ENCODE results near the gene IPCEF1. TPM values are rescaled to one million over a fixed set of nuclear protein-coding genes. Genes with fewer than 3 reads are reported as not detected.

IPCEF1 gene, protein sequence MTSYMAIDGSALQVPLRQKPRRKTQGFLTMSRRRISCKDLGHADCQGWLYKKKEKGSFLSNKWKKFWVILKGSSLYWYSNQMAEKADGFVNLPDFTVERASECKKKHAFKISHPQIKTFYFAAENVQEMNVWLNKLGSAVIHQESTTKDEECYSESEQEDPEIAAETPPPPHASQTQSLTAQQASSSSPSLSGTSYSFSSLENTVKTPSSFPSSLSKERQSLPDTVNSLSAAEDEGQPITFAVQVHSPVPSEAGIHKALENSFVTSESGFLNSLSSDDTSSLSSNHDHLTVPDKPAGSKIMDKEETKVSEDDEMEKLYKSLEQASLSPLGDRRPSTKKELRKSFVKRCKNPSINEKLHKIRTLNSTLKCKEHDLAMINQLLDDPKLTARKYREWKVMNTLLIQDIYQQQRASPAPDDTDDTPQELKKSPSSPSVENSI
- total RNA-seq (2014; rRNA removed; shearing (Covaris generic)): 0.44 TPM in 1 of 2 replicates, not detected in the other

DNA sequence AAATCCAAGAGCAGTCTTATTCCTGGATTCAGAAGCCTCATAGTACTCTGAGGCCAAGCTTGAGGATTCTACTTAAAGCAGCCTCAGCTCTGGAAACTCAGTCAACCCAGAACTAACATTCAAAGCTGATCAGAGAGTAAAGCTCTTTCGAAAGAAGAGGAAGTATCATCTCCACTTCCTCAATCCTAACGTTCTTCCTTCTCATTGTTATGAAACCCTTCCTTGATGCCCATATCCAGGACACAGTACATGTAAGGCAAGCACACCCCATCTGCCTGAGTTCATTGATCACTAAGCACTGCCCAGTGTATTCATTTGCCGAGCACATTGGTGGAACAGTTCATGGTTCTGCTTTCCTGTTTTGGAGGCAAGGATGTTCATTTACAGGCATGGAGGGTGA is at the start of gene IPCEF1:
IPCEF1 (minus strand) TSS at position 114 of the 400 bp plus-strand sequence. CDS start 90,856 bp downstream, outside the sequence.
- no peak for DNase-seq (ENCODE audit: low spot score)

DNA sequence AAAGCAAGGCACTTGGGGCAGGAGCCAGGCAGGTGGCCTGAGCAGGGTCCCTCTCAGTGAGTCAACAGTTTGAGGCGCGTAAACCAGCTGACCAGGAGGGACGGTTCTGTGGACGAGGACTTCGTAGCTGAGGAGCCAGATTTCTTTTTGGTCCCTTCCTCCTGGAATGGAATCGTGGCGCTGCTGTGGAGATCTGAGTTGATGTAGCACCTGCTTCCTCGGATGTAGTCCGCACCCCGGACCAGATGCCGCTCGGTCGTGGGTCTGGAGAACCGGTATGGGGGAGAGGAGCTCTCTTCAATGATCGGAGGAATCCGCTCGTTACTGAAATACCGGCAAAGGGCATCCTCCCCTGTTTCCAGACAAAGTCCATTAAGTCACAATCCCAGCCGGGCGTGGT is 49.7 kb upstream of the IPCEF1 start:
- DNase-seq (ENCODE audit: low spot score): no peak

DNA sequence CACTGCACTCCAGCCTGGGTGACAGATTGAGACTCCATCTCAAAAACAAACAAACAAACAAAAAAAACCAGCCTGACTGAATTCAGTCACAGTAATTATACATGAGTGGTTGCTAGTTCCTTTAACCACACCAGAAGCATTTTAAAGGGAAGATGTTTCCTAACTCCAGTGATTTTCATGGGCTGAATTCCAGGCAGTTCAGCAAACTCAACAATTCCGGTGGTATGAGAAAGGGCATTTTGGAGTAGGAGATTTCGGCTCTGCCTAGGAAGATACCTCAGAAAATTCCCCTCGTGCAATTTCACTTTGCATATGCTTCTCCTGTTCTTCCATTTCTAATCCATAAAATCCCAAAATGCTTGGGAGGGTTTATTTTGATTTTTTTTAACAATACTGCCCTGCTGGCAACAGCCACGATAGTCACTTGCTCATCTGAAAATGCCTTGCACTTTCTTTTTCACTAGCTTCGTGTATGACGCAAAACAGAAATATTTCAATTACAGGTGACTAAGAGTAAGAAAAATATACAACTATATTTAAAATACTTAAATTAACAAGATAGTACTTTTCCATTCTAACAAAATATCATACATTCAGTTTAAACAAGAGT is 48.3 kb upstream of the IPCEF1 start:
- DNase-seq (ENCODE audit: low spot score): no peak

DNA sequence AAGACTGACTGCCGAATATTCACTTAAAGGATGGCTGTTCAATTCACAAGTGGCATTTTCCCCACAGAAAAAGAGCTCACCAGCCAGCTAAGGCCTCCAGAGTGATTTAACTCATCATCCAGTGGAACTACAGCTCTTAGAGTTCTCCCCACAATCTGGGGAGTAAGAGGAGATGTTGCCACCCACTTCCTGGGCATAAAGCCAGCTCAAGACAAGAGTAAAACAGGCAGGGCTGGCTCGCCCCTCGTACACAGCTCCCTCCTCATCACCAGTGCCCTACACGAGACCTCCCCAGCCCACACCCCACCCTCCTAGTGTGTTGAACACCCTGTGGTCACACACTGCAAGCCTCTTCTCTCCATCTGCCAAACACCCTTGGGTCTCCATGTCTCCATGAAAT is 47.2 kb upstream of the IPCEF1 start:
- peak; percentile 11 for DNase-seq (ENCODE audit: low spot score)

DNA sequence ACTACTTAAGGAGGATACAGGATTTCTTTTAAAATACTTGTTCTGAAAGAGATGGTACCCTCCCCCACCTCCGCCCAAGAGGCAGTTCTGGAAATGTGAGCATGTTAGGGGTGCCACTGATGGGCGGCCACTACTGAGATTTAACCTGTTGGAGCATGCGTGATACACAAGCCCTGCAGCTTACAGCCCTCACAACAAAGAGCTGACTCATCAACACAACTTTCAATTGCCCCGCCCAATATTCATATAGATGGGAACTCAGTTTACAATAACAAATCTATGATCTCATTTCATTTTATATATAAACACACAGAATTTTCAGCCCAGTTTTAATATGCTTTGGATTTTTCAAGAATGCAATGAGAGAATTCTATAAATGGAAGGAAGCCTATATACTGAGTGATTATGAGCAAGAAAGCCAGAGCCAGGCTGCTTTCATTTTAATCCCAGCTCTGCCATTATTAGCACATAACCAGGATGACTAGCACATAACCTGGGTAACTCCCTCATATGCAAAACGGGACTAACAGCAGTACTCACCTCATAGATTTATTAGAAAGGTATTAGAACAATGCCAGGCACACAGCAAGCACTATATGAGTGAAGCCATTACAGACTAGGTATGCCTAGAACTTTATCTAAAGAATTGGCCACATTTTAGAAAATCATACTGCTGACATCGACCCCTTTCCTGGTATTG is 45.6 kb upstream of the IPCEF1 start:
- DNase-seq (ENCODE audit: low spot score): no peak

DNA sequence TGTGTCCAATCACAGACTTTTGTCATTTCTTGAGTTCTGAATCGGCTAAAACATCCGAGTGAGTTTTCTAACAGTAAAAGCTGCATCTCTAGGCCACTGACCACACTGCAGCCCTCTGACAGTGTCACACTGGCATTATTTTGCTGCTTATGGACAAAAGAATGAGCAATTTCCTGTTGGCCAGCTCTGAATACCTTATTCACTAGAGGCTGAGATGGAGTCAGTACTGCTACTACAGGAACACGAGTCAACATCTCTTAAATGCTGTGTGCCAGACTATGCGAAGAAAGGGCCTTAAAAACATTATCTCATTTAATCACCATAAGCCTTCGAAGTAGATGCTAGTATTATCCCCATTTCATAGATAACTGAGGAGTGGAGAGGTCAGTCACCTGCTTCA is 42.5 kb upstream of the IPCEF1 start:
- DNase-seq (ENCODE audit: low spot score): no peak

DNA sequence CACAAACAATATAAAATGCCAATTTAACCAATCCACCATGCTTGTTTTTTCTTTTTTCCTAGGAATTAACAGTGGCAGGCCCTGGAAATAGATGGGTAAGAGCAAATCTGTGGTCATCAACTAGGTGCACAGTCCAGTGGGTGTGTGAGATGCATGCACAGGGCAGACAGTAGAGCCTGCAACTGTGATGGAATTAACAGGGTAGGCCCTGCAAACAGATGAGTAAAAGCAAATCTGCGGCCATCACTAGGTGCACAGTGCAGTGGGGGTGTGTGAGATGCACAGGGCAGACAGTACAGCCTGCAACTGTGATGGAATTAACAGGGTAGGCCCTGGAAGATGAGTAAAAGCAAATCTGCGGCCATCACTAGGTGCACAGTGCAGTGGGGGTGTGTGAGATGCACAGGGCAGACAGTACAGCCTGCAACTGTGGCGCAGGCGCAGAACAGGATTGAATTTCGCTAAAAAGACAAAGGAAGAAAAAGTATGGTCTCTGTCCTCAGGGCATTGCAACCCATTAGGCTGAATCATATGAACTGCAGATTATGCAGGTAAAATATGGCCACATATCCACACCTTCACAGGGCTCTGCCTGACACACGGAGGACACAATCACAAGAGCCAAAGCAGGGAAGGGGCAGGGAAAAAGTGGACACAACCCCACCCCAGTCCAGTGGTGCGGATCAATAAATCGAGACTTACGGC is 41.0 kb upstream of the IPCEF1 start:
- DNase-seq (ENCODE audit: low spot score): no peak

DNA sequence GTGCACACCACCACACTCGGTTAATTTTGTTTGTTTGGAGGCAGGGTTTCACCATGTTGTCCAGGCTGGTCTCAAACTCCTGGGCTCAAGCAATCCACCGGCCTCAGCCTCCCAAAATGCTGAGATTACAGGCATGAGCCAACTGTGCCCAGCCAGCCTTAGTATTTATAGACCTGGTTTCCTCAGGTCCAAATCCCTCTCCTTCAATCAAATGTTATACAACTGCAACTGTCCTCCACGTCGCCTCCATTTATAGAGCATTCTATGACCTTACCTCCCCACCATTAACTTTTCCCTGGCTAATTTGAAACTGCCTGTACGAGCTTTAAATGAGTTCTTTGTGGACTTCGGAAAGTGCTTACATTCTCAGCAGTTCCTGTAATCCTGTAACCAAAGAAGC is 39.3 kb upstream of the IPCEF1 start:
- DNase-seq (ENCODE audit: low spot score): no peak

DNA sequence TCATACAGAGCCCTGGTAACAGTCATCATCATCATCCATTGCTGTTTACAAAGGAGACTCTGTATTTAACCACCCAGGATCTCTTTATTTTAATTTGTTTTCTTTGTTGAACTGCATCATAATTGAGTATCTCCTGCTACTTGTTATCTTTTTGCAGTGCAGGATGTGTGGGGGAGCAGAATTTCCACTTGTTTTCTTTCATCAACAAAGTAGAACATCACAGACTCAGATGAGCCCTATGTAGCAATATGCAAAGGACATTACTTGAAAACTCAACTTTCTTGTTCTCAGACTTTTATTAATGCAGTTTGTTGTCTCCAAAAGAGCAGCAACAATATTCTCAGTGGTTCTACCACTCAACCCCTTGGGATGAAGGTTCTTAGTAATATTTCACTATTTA is 38.7 kb upstream of the IPCEF1 start:
- DNase-seq (ENCODE audit: low spot score): no peak

DNA sequence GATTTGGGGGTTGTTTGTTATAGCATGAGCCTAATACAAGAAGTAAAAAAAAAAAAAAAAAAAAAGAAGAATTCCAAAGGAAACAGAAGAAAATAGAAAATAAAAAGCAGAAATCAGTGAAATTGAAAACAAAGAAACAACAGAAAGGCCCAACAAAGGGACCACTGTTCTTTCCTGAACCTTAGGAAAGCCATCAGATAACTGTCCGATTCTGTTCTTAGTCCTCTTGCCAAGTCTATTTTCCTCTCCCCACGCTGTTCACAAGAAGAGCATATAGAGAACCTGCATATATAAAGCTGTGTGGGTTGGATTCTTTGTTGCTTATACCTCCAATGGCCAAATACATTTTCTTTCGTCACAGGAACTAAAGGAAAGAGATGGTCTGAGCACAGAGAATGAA is 38.0 kb upstream of the IPCEF1 start:
- DNase-seq (ENCODE audit: low spot score): no peak

DNA sequence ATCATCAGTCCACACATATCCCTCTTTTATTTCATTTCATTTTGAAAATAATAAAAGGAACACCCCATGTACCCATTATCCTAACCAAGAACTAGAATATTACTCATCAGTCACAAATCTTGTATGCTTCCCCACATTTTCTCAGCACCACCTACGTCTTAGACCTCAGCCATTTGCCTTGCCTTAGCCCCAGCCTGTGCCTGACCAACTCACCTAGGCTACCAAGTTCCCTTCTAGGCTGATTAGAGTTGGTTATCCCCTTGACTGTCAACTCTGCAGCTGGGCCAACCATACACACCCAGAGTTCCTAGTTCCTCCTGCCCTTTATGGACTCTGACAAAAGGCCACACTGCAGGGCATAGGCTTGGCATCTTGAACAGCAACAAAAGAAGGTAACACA is 33.4 kb upstream of the IPCEF1 start:
- no peak for DNase-seq (ENCODE audit: low spot score)

DNA sequence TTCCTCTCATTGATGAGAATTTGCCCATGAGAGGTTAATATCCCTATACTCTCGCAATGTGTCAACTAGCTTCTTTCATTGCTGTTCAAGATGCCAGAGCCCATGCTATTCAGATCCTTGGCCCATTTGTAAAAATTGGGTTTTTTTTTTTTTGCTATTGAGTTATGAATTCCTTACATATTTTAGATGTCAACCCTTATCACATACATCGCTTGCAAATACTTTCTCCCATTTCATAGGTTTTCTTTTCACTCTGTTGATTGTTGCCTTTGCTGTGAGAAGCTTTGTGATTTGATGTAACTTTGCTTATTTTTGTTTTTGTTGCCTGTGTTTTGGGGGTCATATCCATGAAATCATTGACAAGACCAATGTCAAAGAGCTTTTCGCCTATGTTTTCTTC is 32.2 kb upstream of the IPCEF1 start:
- DNase-seq (ENCODE audit: low spot score): no peak

DNA sequence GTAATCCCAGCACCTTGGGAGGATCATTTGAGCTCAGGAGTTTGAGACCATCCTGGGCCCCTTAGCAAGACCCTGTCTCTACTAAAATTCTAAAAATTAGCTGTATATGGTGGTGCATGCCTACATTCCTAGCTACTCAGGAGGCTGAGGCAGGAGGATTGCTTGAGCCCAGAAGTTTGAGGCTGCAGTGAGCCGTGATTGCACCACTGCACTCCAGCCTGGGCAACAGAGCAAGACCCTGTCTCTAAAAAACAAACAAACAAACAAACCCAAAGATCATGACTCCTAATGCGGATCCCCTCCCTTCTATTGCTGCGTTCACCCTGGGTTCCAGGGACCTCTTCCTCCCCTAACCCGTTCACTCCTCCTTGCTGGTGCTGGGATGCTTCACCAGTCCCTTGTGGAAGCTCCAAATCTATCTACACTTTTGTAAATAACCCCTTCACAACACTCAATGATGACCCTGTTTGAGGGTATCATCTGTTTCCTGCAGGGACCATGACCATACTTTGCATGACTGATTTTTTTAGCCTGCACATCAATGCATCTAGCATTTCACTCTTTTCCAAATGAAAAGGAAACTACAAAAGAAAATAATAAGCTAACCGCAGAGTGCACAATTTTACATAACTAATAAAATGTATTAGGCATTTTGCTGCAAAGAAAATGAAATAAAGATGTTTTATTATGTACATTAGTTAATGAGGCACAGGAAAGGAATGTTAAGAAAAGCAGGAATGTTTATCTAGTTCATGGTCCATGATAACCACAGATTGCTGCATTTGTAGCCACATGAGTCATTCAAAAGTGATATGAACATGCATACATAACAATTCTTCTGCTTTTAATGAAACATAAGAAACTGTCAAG is 30.5 kb upstream of the IPCEF1 start:
- DNase-seq (ENCODE audit: low spot score): peak; percentile 38

DNA sequence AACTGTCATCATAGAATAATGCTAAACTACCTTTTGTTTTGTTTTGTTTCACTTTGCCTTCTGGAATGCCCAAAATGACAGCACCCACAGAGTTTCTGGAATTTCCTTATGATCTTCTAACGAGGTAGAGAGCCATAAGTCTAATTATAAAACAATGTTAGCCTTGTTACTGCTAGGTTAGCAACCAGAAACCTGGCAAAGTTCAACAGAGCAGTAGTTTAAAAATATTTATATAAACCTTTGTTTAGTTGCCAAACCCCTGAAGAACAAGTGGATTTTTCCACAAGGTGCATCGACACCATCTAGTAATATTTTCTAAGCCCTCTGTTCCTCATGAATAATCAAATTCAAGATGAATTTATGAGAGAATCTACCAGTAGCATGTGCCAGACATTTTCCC is 27.6 kb upstream of the IPCEF1 start:
- DNase-seq (ENCODE audit: low spot score): no peak

DNA sequence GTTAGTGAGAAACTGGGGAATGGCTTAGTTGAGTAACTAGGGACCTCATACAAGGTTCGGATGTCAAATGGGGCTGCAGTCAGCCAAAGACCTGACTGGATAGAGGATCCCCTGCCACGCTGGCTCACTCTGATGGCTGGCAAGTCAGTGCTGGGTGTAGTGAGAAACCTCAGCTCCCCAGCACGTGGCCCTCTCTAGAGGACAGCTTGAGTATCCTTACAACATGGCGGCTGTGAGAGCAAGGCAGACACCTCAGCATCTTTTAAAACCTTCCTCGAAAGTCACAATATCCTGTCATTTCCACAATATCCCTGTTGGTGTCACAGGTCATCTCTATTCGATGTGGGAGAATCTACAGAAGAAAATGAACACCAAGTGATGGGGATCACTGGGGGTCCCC is 26.7 kb upstream of the IPCEF1 start:
- no peak for DNase-seq (ENCODE audit: low spot score)

DNA sequence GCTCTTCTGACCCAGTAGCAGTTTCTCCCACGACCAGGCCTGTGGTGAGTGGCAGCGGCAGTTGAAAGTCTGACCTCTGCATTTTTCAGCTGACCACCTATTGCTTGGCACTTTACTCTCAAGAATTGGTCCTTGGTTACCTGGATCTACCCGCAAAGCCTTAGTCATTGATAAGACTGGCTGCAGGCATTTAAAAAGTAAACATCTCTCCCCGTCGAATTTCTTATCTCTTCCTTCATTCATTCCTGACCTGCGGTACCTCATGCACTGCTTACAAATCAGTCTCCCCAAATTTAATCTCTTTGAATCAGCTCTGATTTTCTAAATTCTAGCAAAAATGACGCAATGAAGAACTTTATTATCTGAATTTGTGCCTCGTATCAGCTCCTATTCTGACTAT is 26.1 kb upstream of the IPCEF1 start:
- peak; percentile 10 for DNase-seq (ENCODE audit: low spot score)

DNA sequence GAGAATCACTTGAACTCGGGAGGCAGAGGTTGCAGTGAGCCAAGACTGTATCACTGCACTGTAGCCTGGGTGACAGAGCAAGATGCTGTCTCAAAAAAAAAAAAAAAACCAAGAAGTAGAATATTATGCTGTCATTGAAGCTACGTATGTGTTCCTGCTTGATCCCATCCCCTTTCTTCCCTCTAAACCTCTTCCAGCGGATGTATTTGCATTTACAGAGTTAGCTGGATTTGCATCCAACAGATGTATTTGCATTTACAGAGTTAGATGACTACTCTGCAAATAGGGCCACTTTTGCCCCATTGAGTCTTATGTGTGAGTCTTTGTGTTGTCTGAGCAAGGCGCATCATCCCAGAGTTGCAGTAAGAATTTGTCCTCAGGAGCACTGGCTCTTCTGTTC is 24.9 kb upstream of the IPCEF1 start:
- no peak for DNase-seq (ENCODE audit: low spot score)

DNA sequence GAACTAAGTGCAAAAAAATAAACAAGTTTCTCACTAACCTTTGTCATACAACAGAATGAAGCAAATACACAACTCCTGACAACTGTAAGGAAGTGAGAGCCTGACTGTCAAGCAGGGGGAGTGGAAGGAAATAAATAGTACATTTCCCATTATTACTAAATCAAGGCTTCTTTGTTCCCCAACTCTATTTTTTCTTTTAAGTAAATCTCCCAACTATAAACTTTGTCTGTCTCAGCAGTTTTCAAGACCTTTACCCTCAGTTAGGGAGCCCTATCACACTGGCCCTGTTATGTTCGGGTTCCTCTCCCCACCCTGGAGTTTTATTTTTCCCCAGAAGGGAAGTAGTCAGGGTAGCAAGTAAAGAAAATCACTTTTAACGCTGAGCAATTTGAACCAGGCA is 24.1 kb upstream of the IPCEF1 start:
- DNase-seq (ENCODE audit: low spot score): no peak

DNA sequence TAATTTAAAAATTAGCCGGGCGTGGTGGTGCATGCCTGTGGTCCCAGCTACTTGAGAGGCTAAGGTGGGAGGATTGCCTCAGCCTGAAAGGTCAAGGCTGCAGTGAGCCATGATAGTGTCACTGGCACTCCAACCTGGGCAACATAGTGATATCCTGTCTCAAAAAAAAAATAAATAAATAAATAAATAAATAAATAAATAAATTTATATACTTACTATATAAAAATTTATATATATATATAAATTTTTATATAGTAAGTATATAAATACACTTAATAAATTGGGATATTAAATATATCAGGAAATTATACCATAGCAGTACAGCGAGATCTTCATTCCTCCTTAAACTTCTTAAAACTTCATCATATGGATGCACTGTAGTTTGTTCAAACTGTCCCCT is 23.0 kb upstream of the IPCEF1 start:
- no peak for DNase-seq (ENCODE audit: low spot score)

DNA sequence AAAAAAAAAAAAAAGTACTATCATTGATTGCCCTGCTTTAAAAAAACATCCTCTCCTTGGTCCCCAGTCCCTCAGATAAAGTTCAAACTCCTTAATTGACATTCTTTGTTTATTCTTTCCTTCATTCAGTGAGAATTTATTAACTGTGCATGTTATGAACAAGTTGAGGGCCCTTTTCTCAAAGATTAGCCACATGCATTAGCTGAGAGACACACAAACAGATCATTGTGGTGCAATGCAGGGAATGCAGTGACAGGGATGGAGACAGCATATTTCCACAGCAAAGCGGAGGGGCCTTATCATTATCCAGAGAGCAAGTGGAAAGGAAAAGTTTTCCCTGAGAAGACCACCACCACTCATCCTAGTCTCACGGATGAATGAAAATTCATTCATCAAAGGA is 21.9 kb upstream of the IPCEF1 start:
- DNase-seq (ENCODE audit: low spot score): no peak

DNA sequence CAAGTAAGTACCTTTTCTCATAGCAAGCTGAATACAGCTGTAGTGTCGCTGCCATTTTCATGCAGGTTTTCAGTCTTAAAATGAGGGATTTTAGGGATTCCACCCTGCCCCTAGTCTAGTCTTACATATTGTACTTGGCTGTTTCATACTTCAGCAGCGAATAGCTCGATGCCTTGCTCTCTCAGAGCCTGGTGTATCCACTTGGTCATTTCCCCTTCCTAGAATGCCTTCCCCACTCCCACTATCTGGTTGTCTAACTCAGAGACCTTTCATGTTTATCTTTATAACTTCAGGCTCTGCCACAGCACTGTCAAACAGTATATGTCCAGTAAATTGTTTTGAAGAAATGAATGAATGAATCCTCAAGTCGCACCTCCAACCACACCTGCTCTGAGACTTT is 21.1 kb upstream of the IPCEF1 start:
- DNase-seq (ENCODE audit: low spot score): no peak

Measured in HT-29 (cell line).